HCT116 (cell line): ENCODE results near the gene BIVM.

Experiments
- ATF3 ChIP-seq: IDR thresholded peaks from 2 replicates; pipeline ENCODE4 v1.6.1; 2012
- CTCF ChIP-seq, 3 experiments: fragments of 200-600 bp in 1 of 3; sonication (generic) in 1 of 3; IDR thresholded peaks in 2 of 3; conservative IDR thresholded peaks in 1 of 3; 2 replicates each; pipeline ENCODE4 v1.5.1; 2012 to 2017; ENCODE audit warnings: low read depth in 2 of 3, low read length in 2 of 3, antibody characterized with exemption in 1 of 3, borderline replicate concordance in 1 of 3, control low read depth in 1 of 3, mild to moderate bottlenecking in 1 of 3, mixed read lengths in 1 of 3, mixed run types in 1 of 3, moderate library complexity in 1 of 3; ENCODE audit not compliant: insufficient read depth in 1 of 3
- REST ChIP-seq: IDR thresholded peaks from 2 replicates; pipeline ENCODE4 v1.6.1; 2012; ENCODE audit warnings: low read depth
- ZNF274 ChIP-seq: fragments of 200-500 bp; sonication (Bioruptor generic); IDR thresholded peaks from 2 replicates; pipeline ENCODE4 v1.6.1; 2014; ENCODE audit warnings: mild to moderate bottlenecking, low read depth, low read length, inconsistent platforms

- TF ChIP-seq ZNF274, result no peak
- TF ChIP-seq REST, result no peak
- no peak for TF ChIP-seq CTCF (IDR thresholded peaks at IDR 0.05 in 2 of 3, conservative IDR thresholded peaks at IDR 0.05 in 1 of 3; ENCODE audit: borderline replicate concordance in 1 of 3, insufficient read depth in 1 of 3, low read depth in 2 of 3, low read length in 2 of 3)
- no peak for TF ChIP-seq ATF3
Observed at GRCh38 chr13:102792396-102792795, 6.5 kb upstream of the BIVM start.
